ENCODE results near the gene MICU2.
"Not testable (repeated sequence)": the region's sequence is repeated elsewhere in the genome, so short reads cannot be mapped to it uniquely, and the experiment has no call there.

DNA sequence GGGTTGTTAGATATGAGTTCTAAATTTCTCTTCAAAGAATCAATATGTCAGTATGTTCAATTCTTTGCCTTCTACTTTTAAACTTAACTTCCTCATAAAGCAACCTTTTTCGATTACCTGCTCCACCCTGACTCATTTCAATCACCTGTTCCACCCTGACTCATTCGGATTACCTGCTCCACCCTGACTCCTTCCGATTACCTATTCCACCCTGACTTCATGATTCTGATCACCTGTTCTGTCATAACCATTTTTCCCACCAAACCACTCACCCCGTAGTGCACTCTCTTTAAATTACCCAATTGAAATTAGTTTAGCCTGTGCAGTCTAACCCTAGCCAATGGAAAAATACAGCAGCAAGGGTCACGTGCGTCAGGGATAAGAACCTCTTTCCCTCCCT lies 14.5 kb downstream of the MICU2 start:
- TF ChIP-seq, protein P1, sequence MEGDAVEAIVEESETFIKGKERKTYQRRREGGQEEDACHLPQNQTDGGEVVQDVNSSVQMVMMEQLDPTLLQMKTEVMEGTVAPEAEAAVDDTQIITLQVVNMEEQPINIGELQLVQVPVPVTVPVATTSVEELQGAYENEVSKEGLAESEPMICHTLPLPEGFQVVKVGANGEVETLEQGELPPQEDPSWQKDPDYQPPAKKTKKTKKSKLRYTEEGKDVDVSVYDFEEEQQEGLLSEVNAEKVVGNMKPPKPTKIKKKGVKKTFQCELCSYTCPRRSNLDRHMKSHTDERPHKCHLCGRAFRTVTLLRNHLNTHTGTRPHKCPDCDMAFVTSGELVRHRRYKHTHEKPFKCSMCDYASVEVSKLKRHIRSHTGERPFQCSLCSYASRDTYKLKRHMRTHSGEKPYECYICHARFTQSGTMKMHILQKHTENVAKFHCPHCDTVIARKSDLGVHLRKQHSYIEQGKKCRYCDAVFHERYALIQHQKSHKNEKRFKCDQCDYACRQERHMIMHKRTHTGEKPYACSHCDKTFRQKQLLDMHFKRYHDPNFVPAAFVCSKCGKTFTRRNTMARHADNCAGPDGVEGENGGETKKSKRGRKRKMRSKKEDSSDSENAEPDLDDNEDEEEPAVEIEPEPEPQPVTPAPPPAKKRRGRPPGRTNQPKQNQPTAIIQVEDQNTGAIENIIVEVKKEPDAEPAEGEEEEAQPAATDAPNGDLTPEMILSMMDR (conservative IDR thresholded peaks at IDR 0.05; ENCODE audit: low read depth, low read length), result not testable (repeated sequence)
- TF ChIP-seq EZH2 (IDR thresholded peaks at IDR 0.05; ENCODE audit: borderline replicate concordance, low read depth, low read length, poor library complexity, severe bottlenecking), result not testable (repeated sequence)

Data from A673 (cell line).